ENCODE measurements around the gene FBXW11. TPM values are rescaled to one million over a fixed set of nuclear protein-coding genes. Genes with fewer than 3 reads are reported as not detected.

Gene FBXW11
- total and polyA plus RNA-seq, 7 experiments from 2014 or later, result 15.0 to 40.7 (median 30.0) TPM

DNA sequence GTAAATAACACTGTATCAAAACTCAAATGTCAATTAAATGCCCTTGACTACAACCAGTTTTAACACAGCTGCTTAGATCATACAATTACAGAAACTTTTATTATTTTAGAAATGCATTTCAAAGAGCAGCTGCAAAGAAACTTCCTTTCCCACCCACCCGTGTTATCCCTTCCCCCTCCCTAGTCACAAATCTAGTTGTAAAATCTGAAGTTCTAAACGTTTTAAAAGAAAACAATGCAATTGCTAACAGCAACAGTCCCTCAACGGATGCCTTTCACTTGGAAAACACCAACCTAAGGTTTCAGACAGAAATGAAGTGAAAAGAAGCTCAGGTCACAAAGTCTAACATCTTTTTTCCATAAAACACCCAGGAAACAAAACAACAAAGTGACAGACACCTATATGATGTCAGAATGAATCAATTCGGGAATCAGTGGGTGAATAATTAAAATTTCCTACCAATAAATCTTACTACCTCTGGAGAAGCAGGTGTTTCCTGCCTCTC is 100.3 kb downstream of the FBXW11 start:
- intact Hi-C loops (cut with micrococcal nuclease), result loop anchor here (2.0 to 10.0 kb wide), 4 partner anchors 301 to 1469 kb away; no protein-coding TSS in a partner anchor
- ChIA-PET CTCF (interaction anchor here (0.6 kb wide), 1 partner anchor 9 kb away, joined by 3 read pairs; no protein-coding TSS in a partner anchor), POLR2A (no interaction called here)
- ATAC-seq (no peak), DNase-seq (no peak)
- Histone ChIP-seq H3K4me1 (ENCODE audit: control insufficient read depth in 2 of 2, insufficient read depth in 2 of 2, low read length in 2 of 2) (peaks cover 0 to 23% of the 10 kb centered on the region in 2 donors), H3K27me3 (ENCODE audit: control insufficient read depth in 2 of 2, insufficient read depth in 2 of 2, low read length in 2 of 2) (no peaks in the 10 kb centered on the region), H3K4me3 (ENCODE audit: low read length) (no peak overlapping the region), H3K36me3 (ENCODE audit: control insufficient read depth in 2 of 3, insufficient read depth in 3 of 3, low read length in 3 of 3) (peaks cover 0 to 5% (median 4%) of the 10 kb centered on the region in 3 experiments), H3K9me3 (ENCODE audit: control insufficient read depth in 2 of 3, low read length in 3 of 3) (no peaks in the 10 kb centered on the region), H3K27ac (ENCODE audit: low read depth, low read length) (no peak overlapping the region)
- Mint-ChIP-seq H3K36me3 (peaks cover 0 to 19% (median 0%) of the 10 kb centered on the region in 5 donors), H3K4me1 (peaks cover 27 to 49% (median 40%) of the 10 kb centered on the region in 7 donors), H3K27ac (peak overlapping the region in 5 of 9 donors; percentile 20 to 72 (median 37)), H3K4me3 (peak overlapping the region in 5 of 10 donors; percentile 6 to 60 (median 30)), H3K27me3 (no peaks in the 10 kb centered on the region), H3K9me3 (no peaks in the 10 kb centered on the region)

DNA sequence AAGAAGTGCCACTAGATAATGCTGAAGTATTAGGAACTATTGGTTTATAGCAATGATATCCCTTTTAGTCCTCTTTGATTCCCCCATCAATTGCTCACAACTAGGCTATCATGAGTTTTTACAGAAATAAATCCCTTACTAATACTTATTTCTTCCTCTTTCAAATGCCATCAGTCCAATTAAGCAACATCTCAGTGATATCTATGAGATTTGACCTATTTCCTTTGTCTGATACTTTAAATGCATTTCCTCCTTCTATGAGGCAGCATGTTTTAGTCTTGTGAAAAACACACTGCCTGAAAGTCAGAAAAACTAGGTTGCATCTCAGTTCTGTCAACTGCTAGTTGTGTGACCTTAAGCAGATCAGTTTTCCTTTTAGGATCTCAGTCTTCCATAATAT is 101.6 kb downstream of the FBXW11 start:
- Histone ChIP-seq H3K4me1 (ENCODE audit: control insufficient read depth in 2 of 2, insufficient read depth in 2 of 2, low read length in 2 of 2) (peaks cover 0 to 23% of the 10 kb centered on the region in 2 donors), H3K27me3 (ENCODE audit: control insufficient read depth in 2 of 2, insufficient read depth in 2 of 2, low read length in 2 of 2) (no peaks in the 10 kb centered on the region), H3K36me3 (ENCODE audit: control insufficient read depth in 2 of 3, insufficient read depth in 3 of 3, low read length in 3 of 3) (peaks cover 0 to 5% (median 0%) of the 10 kb centered on the region in 3 experiments), H3K4me3 (ENCODE audit: low read length) (no peak overlapping the region), H3K9me3 (ENCODE audit: control insufficient read depth in 2 of 3, low read length in 3 of 3) (no peaks in the 10 kb centered on the region), H3K27ac (ENCODE audit: low read depth, low read length) (no peak overlapping the region)
- DNase-seq (no peak), ATAC-seq (peak; percentile 41)
- Mint-ChIP-seq H3K4me3 (peak overlapping the region in 2 of 10 donors; percentile 2 to 33), H3K36me3 (peaks cover 0 to 28% (median 3%) of the 10 kb centered on the region in 5 donors), H3K27me3 (no peaks in the 10 kb centered on the region), H3K9me3 (no peaks in the 10 kb centered on the region), H3K4me1 (peaks cover 28 to 53% (median 45%) of the 10 kb centered on the region in 7 donors), H3K27ac (peak overlapping the region in 2 of 9 donors; percentile 20 to 37)
- ChIA-PET POLR2A (no interaction called here), CTCF (interaction anchor here (0.5 kb wide), 1 partner anchor 121 kb away, joined by 3 read pairs; no protein-coding TSS in a partner anchor)
- intact Hi-C loops (cut with micrococcal nuclease), result loop anchor here (5.0 to 10.0 kb wide), 3 partner anchors 300 to 1468 kb away; no protein-coding TSS in a partner anchor

DNA sequence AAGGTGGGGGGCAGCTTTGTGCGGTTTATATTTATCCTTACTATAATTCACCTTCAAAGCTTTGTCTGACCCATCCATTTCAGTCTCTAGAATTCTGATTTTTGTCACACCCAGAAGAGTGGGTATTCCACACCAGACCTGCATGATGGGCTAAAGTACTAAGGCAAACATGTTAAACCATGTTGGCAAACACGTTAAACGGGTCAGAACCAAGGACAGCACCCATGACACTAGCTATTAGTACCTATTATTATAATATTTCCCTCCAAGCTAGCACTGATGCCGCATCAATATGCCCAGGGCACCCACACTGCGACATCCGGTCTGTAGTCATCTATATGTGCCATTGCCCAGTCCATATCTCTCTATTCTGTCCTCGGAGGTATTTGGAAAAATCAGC is 104.7 kb downstream of the FBXW11 start:
- no peaks in the 10 kb centered on the region for H3K27me3 Mint-ChIP-seq
- peaks cover 0 to 6% (median 0%) of the 10 kb centered on the region in 3 experiments for H3K36me3 ChIP-seq (ENCODE audit: control insufficient read depth in 2 of 3, insufficient read depth in 3 of 3, low read length in 3 of 3)
- CTCF ChIA-PET, result interaction anchor here (1.0 kb wide), 1 partner anchor 392 kb away, joined by 3 read pairs; no protein-coding TSS in a partner anchor
- no peak overlapping the region for H3K27ac ChIP-seq (ENCODE audit: low read depth, low read length)
- peaks cover 27 to 55% (median 38%) of the 10 kb centered on the region in 7 donors for H3K4me1 Mint-ChIP-seq
- H3K9me3 Mint-ChIP-seq, result no peaks in the 10 kb centered on the region
- H3K4me1 ChIP-seq (ENCODE audit: control insufficient read depth in 2 of 2, insufficient read depth in 2 of 2, low read length in 2 of 2), result peaks cover 0 to 17% of the 10 kb centered on the region in 2 donors
- POLR2A ChIA-PET, result no interaction called here
- H3K4me3 ChIP-seq (ENCODE audit: low read length), result no peak overlapping the region
- no peaks in the 10 kb centered on the region for H3K9me3 ChIP-seq (ENCODE audit: control insufficient read depth in 2 of 3, low read length in 3 of 3)
- no peak overlapping the region for H3K27ac Mint-ChIP-seq
- H3K27me3 ChIP-seq (ENCODE audit: control insufficient read depth in 2 of 2, insufficient read depth in 2 of 2, low read length in 2 of 2), result no peaks in the 10 kb centered on the region
- no peak overlapping the region for H3K4me3 Mint-ChIP-seq
- DNase-seq, result no peak
- no peak for ATAC-seq
- intact Hi-C loops (cut with micrococcal nuclease), result loop anchor here in 1 of 2 donors (10.0 kb wide), 1 partner anchor 297 kb away; no protein-coding TSS in a partner anchor
- H3K36me3 Mint-ChIP-seq, result peaks cover 3 to 36% (median 14%) of the 10 kb centered on the region in 5 donors

DNA sequence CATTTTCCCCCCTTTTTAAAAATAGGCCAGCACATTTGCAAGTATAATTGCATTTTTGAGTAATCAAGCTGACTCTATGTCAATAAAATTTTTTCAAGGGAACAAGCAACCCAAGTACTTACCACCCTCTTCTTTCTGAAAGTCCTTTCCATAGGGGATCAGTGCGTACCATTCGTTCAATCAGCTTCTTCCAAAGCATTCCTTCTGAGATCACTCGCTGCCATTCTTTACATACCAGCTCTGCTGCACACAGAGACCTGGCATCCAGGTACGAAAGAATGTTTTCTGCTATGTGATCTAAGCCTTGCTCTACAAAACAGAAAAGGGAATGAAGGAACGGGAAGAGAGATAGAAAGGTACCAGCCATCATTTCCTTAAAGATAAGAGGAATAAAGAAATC is 106.6 kb downstream of the FBXW11 start:
- Histone ChIP-seq H3K9me3 (ENCODE audit: control insufficient read depth in 2 of 3, low read length in 3 of 3) (no peaks in the 10 kb centered on the region), H3K4me1 (ENCODE audit: control insufficient read depth in 2 of 2, insufficient read depth in 2 of 2, low read length in 2 of 2) (no peaks in the 10 kb centered on the region), H3K36me3 (ENCODE audit: control insufficient read depth in 2 of 3, insufficient read depth in 3 of 3, low read length in 3 of 3) (peaks cover 0 to 17% (median 0%) of the 10 kb centered on the region in 3 experiments), H3K27ac (ENCODE audit: low read depth, low read length) (no peak overlapping the region), H3K27me3 (ENCODE audit: control insufficient read depth in 2 of 2, insufficient read depth in 2 of 2, low read length in 2 of 2) (no peaks in the 10 kb centered on the region), H3K4me3 (ENCODE audit: low read length) (no peak overlapping the region)
- no peak overlapping the region for H3K27ac Mint-ChIP-seq
- ChIA-PET CTCF (interaction anchor here (1.6 to 2.0 kb wide), 2 partner anchors 9 to 12 kb away, joined by 8 to 11 read pairs; no protein-coding TSS in a partner anchor), POLR2A (interaction anchor here (0.5 kb wide), 1 partner anchor 256 kb away, joined by 4 read pairs; no protein-coding TSS in a partner anchor)
- ATAC-seq (no peak), DNase-seq (no peak)
- H3K36me3 Mint-ChIP-seq, result peaks cover 3 to 47% (median 27%) of the 10 kb centered on the region in 5 donors
- no peak overlapping the region for H3K4me3 Mint-ChIP-seq
- H3K27me3 Mint-ChIP-seq, result no peaks in the 10 kb centered on the region
- intact Hi-C loops (cut with micrococcal nuclease), result loop anchor here in 1 of 2 donors (10.0 kb wide), 1 partner anchor 295 kb away; no protein-coding TSS in a partner anchor
- H3K9me3 Mint-ChIP-seq, result no peaks in the 10 kb centered on the region
- peaks cover 10 to 43% (median 18%) of the 10 kb centered on the region in 7 donors for H3K4me1 Mint-ChIP-seq

DNA sequence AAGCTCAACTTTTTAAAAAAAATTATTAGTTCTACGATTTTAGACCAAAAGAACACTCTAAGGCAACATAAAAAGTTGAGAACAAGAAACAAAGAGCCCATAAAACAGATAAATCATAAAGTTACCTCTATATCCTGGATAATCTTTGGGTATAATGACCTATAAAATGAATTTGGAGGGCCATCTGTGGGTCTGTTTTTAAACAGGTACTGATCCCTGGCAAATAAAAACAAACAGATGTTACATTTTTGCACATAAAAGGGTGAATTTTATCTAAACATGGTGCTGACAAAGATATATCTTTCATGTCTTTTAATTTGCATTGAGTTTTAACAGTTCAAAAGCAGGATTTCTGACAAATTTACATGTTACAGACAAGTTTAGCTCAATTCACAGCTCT is 107.6 kb downstream of the FBXW11 start:
- Histone ChIP-seq H3K27me3 (ENCODE audit: control insufficient read depth in 2 of 2, insufficient read depth in 2 of 2, low read length in 2 of 2) (no peaks in the 10 kb centered on the region), H3K36me3 (ENCODE audit: control insufficient read depth in 2 of 3, insufficient read depth in 3 of 3, low read length in 3 of 3) (peaks cover 0 to 17% (median 0%) of the 10 kb centered on the region in 3 experiments), H3K4me3 (ENCODE audit: low read length) (no peak overlapping the region), H3K4me1 (ENCODE audit: control insufficient read depth in 2 of 2, insufficient read depth in 2 of 2, low read length in 2 of 2) (no peaks in the 10 kb centered on the region), H3K27ac (ENCODE audit: low read depth, low read length) (no peak overlapping the region), H3K9me3 (ENCODE audit: control insufficient read depth in 2 of 3, low read length in 3 of 3) (no peaks in the 10 kb centered on the region)
- ChIA-PET CTCF (interaction anchor here (1.6 to 2.0 kb wide), 2 partner anchors 10 to 13 kb away, joined by 8 to 11 read pairs; no protein-coding TSS in a partner anchor), POLR2A (no interaction called here)
- H3K36me3 Mint-ChIP-seq, result peaks cover 3 to 52% (median 26%) of the 10 kb centered on the region in 5 donors
- DNase-seq, result no peak
- H3K4me3 Mint-ChIP-seq, result no peak overlapping the region
- no peaks in the 10 kb centered on the region for H3K27me3 Mint-ChIP-seq
- no peak for ATAC-seq
- peaks cover 8 to 39% (median 17%) of the 10 kb centered on the region in 7 donors for H3K4me1 Mint-ChIP-seq
- no peak overlapping the region for H3K27ac Mint-ChIP-seq
- intact Hi-C loops (cut with micrococcal nuclease), result no loop called here
- no peaks in the 10 kb centered on the region for H3K9me3 Mint-ChIP-seq

DNA sequence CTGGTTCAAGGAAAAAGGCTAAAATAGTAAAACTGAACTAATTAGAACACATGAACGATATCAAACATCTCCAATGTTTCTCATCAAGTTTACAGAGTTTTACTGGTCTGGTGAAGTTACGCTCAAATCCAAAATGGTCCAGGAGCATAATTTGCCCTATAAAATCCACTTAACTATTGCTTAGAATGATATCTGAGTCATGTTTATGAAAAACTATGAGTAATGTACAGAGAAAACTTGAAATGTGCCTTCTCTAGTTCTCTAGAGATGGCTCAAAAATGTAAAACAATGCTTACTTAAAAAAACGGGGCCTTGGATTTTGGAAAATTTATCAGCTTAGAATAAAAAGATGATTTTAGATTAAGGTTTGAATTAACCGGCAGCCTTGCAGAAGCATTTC is 108.1 kb downstream of the FBXW11 start:
- Histone ChIP-seq H3K4me1 (ENCODE audit: control insufficient read depth in 2 of 2, insufficient read depth in 2 of 2, low read length in 2 of 2) (no peaks in the 10 kb centered on the region), H3K4me3 (ENCODE audit: low read length) (no peak overlapping the region), H3K36me3 (ENCODE audit: control insufficient read depth in 2 of 3, insufficient read depth in 3 of 3, low read length in 3 of 3) (peaks cover 0 to 17% (median 0%) of the 10 kb centered on the region in 3 experiments), H3K9me3 (ENCODE audit: control insufficient read depth in 2 of 3, low read length in 3 of 3) (no peaks in the 10 kb centered on the region), H3K27me3 (ENCODE audit: control insufficient read depth in 2 of 2, insufficient read depth in 2 of 2, low read length in 2 of 2) (no peaks in the 10 kb centered on the region), H3K27ac (ENCODE audit: low read depth, low read length) (no peak overlapping the region)
- H3K4me1 Mint-ChIP-seq, result peaks cover 8 to 34% (median 17%) of the 10 kb centered on the region in 7 donors
- no peaks in the 10 kb centered on the region for H3K9me3 Mint-ChIP-seq
- DNase-seq (no peak), ATAC-seq (no peak)
- ChIA-PET CTCF (interaction anchor here (1.6 to 2.0 kb wide), 2 partner anchors 10 to 13 kb away, joined by 8 to 11 read pairs; no protein-coding TSS in a partner anchor), POLR2A (no interaction called here)
- H3K27ac Mint-ChIP-seq, result no peak overlapping the region
- no peaks in the 10 kb centered on the region for H3K27me3 Mint-ChIP-seq
- intact Hi-C loops (cut with micrococcal nuclease), result no loop called here
- no peak overlapping the region for H3K4me3 Mint-ChIP-seq
- peaks cover 3 to 50% (median 26%) of the 10 kb centered on the region in 5 donors for H3K36me3 Mint-ChIP-seq

Data from naive thymus-derived CD4-positive, alpha-beta T cell (primary cell).